ENCODE measurements around the gene SRRM1.
"Not testable (repeated sequence)": the region's sequence is repeated elsewhere in the genome, so short reads cannot be mapped to it uniquely, and the experiment has no call there.

The SRRM1 gene

DNA sequence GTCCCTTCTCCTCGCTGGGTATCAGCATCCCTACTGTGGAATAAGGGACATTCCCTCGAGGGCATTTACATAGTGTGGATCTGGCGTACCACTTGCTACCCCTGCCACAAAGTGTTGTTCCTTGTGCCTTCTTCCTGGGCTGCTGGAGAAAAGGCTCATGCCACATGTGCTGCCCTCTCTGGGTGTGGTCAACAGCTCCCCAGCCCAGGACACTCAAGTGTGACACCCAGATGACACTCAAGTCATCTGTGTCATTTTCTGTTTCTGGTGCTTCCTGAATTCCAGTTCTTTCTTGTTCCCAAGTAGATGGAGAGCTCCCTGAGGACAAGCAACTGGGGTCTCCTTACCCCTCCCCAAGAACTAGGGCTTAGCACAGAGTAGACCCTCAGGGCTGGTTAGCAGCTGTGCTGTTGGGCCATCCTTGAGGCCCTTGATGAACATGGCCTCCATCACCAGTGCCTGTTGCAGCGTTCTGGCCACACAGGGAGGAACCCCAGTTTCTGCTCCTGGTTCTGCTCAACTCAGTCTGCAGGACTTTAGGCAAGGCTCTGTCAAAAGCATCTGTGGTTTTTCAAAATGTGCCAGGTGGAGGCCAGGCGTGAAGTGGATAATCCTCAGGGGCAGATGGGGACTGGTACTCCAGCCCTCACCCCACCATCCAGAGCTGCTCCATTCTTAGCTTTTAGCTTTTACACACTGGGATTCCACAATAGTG is 53.1 kb downstream of the SRRM1 start:
- no peak for DNase-seq

- no peak for DNase-seq
Measured at GRCh38 chr1:24696756-24697330, 53.7 kb downstream of the SRRM1 start.

DNA sequence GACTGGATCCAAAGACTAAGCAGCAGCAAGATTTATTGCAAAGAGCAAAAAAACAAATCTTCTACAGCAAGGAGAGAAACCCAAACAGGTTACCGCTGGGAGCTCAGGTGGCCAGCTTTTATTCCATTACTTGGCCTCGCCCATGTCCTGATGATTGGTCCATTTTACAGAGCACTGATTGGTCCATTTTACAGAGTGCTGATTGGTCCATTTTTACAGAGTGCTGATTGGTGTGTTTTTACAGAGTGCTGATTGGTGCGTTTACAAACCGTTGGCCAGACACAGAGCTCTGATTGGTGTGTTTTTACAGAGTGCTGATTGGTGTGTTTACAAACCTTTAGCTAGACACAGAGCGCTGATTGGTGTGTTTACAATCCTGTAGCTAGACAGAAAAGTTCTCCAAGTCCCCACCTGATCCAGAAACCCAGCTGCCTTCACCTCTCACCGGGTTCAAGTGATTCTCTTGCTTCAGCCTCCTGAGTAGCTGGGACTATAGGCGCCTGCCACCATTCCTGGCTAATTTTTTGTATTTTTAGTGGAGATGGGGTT is 54.4 kb downstream of the SRRM1 start:
- DNase-seq: not testable (repeated sequence)

GRCh38 chr1:24698326-24698725 is 55.2 kb downstream of the SRRM1 start:
- not testable (repeated sequence) for DNase-seq

- no peak for DNase-seq
Measured at GRCh38 chr1:24699628-24700027, 56.5 kb downstream of the SRRM1 start.

DNA sequence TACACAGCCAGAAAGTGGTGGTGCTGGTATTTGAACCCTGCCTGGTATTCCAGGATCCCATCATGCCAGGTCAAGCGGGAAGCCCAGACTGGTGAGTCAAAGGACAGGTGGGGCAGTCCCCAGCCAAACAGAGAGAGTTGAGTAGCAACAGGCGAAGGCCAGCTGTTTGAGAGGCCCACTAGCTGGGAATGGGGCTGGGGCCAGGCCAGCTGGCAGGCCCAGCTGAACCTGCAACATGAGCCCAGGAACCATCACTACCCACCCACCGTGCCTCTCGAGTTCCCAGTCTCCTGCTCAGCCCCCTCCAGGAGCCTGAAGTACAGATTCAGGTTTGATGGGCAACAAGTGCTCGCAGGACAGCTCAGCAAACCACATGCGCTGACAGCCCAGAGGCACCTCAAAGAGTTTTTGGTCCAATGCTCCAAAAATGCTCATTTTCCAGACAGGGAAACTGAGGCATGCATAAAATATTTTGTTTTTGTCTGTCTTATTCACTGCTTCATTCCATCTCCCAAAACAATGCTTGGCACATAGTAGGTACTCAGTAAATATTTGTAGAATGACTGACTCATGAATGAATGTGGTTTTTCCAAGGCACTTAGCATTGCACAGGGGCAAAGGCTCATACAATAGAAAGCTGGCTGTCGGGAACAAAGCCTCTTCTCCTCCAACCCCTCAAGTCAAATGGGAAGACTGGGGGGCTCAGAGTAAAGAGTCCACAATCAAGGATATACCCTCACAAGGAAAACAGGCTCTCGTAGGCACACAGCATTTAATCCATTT is 59.6 kb downstream of the SRRM1 start:
- no peak for DNase-seq

GRCh38 chr1:24704411-24705259 is 61.5 kb downstream of the SRRM1 start:
- no peak for DNase-seq

DNA sequence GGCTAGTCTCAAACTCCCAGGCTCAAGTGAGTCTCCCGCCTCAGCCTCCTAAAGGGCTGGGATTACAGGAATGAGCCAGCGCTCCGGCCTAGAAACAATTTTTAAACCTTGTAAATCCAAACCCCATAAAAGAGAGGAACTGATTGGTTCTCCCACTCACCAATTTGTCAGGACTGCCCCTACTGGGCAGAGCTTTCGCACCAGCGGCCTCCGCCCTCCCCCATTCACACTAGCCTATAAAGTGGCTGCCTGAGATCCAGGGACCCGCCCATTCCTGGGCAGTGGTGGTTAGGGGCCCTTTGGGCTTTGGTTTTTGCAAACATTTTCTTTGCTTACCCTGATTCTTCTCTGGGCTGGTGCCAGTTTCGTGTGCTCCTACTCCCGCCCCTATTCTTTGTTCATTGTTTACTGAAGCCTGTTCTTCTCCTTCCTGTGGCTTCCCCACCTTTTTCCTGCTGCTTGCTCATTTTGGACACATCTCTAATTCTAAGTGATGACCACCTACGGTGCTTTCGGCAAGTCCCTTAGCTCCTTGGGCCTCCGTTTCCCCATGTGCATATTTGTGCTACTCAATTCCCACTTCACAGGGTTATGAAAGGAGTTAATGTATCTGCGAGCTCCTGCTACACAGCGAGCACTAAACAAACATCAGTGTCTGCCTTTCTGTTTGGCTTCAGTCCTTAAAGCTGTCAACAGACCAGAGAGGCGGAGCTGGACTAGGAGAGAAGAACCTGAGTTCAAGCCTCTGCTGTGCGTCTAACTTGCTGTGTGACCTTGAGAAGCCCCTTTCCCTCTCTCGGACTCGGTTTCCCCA is 62.4 kb downstream of the SRRM1 start:
- DNase-seq: no peak

DNA sequence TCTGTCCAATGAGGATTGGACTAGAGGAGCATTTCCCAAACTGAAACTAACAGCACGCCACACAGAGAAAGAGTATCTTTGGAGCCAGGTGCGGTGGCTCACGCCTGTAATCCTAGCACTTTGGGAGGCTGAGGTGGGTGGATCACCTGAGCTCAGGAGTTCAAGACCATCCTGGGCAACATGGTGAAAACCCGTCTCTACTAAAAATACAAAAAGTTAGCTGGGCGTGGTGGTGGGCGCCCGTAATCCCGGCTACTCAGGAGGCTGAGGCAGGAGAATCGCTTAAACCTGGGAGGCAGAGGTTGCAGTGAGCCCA is 62.9 kb downstream of the SRRM1 start:
- not testable (repeated sequence) for DNase-seq

DNA sequence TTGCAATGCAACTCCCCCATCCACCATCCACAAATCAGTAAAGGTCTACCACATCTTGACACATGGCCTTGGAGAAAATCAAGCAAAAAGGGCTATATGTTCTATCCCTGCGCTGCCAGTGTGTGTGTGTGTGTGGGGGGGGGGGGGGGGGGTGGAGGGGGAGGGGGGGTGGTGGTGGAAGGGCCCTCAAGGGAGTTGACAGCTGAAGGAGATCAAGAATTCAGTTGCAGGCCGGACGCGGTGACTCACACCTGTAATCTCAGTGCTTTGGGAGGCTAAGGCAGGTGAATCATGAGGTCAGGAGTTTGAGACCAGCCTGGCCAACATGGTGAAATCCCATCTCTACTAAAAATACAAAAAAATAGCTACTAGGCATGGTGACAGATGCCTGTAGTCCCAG is 64.6 kb downstream of the SRRM1 start:
- no peak for DNase-seq

- DNase-seq: no peak
Measured at GRCh38 chr1:24708938-24709337, 65.8 kb downstream of the SRRM1 start.

DNA sequence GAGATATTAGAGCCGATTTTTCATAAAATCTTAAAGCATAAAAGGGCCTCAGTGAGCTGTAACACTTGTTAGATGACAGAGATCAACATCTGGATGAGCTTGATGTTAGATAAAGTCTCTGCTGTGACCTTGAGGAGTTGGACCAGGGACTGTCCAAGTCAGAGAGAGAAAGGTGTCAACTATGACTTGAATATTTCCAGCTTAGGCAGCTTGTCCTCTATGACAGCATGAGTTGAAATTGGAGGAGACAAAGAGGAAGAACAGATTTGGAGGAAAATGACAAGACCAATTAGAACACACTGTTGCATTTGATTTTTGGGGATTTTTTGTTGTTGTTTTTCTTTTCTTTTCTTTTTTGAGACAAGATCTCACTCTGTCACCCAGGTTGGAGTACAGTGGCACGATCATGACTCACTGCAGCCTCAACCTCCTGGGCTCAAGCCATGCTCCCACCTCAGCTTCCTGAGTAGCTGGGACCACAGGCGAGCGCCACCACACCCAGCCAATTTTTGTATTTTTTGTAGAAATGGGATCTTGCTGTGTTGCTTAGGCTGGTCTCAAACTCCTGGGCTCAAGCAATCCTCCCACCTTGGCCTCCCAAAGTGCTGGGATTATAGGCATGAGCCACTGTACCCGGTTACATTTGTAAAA is 66.8 kb downstream of the SRRM1 start:
- DNase-seq: peak; percentile 23

GRCh38 chr1:24711329-24711728 is 68.2 kb downstream of the SRRM1 start:
- DNase-seq: no peak

GRCh38 chr1:24713176-24713575 is 70.1 kb downstream of the SRRM1 start:
- DNase-seq: no peak

GRCh38 chr1:24713736-24714135 is 70.6 kb downstream of the SRRM1 start:
- no peak for DNase-seq

- DNase-seq: no peak
Measured at GRCh38 chr1:24714859-24715520, 71.9 kb downstream of the SRRM1 start.

GRCh38 chr1:24715658-24716057 is 72.6 kb downstream of the SRRM1 start:
- no peak for DNase-seq

DNA sequence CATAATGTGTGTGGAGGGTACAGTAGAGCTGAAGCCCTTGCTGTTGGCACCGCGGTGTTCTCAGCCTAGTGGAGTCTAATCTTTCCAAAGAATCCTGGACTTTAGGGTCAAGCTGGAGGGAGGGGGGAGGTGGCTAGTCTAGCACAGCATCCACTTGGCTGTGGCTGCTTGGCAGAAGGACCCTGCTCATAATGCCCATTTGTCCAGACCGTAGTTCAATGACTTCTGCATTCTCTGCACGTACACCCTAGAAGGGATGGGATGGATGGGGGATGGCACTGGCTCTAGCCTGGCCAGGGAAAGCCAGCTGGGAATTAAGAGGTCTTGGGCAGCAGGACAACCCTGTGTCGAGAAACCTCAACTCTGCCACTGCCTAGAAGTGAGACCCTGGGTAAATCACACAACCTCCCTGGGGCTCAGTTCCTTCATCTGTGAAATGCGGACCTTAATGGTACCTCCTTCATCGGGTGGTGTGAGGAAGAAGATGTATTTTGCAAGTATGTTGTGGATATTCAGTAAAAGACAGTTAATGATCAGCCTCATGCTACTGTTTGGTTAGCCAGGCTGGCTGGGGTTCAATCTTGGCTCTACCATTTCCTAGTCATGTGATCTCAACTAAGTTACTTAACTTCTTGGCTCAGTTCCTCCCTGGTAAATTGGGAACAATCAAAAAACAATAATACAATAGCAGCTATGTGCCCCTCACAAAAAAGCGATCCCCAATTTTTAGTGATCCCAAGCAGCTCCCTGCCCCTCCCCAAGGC is 75.0 kb downstream of the SRRM1 start:
- no peak for DNase-seq

- DNase-seq: no peak
Measured at GRCh38 chr1:24720152-24720551, 77.0 kb downstream of the SRRM1 start.

- DNase-seq: no peak
Measured at GRCh38 chr1:24721533-24721932, 78.4 kb downstream of the SRRM1 start.
